Measurements from ENCODE around the gene STMND1.
"Not testable (repeated sequence)": the region's sequence is repeated elsewhere in the genome, so short reads cannot be mapped to it uniquely, and the experiment has no call there.

DNA sequence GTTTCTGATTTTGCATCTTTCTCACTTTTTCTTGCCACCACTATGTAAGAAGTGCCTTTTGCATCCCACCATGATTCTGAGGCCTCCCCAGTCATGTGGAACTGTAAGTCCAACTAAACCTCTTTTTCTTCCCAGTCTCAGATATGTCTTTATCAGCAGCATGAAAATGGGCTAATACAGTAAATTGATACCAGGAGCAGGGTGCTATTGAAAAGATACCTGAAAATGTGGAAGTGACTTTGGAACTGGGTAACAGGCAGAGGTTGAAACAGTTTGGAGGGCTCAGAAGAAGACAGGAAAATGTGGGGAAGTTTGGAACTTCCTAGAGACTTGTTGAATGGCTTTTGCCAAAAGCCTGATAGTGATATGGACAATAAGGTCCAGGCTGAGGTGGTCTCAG lies 32.9 kb upstream of the STMND1 start:
- TF ChIP-seq, protein P1, sequence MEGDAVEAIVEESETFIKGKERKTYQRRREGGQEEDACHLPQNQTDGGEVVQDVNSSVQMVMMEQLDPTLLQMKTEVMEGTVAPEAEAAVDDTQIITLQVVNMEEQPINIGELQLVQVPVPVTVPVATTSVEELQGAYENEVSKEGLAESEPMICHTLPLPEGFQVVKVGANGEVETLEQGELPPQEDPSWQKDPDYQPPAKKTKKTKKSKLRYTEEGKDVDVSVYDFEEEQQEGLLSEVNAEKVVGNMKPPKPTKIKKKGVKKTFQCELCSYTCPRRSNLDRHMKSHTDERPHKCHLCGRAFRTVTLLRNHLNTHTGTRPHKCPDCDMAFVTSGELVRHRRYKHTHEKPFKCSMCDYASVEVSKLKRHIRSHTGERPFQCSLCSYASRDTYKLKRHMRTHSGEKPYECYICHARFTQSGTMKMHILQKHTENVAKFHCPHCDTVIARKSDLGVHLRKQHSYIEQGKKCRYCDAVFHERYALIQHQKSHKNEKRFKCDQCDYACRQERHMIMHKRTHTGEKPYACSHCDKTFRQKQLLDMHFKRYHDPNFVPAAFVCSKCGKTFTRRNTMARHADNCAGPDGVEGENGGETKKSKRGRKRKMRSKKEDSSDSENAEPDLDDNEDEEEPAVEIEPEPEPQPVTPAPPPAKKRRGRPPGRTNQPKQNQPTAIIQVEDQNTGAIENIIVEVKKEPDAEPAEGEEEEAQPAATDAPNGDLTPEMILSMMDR (conservative IDR thresholded peaks at IDR 0.05 in 1 of 2, IDR thresholded peaks at IDR 0.05 in 1 of 2; ENCODE audit: extremely low read depth in 1 of 2, insufficient read depth in 1 of 2, low read depth in 1 of 2, low read length in 2 of 2) = not testable (repeated sequence)
- not testable (repeated sequence) for TF ChIP-seq EZH2 (IDR thresholded peaks at IDR 0.05; ENCODE audit: borderline replicate concordance, low read length)
